Astrocyte (in vitro differentiated cells and primary cell): ENCODE results near the gene ACTN1. TPM values are rescaled to one million over a fixed set of nuclear protein-coding genes. Genes with fewer than 3 reads are reported as not detected.

Experiments used
- DNase-seq: peaks from one replicate; pipeline ENCODE4 v3.0.0-alpha.2; 2010; ENCODE audit warnings: low read depth
- FAIRE-seq: peaks from 2 replicates; lab custom pipeline; 2011; peaks lifted over from hg19 to GRCh38; lab: Jason Lieb, UNC
- H2AFZ ChIP-seq: 2 replicates; pipeline ENCODE4 v1.6.0; 2012; ENCODE audit warnings: low read depth, low read length, inconsistent platforms
- H3K27ac ChIP-seq: 2 replicates; pipeline ENCODE4 v1.5.1; 2011; ENCODE audit warnings: low read depth, low read length, inconsistent platforms
- H3K27me3 ChIP-seq: 2 replicates; pipeline ENCODE4 v1.6.0; 2011; ENCODE audit warnings: low read length, inconsistent platforms; ENCODE audit not compliant: insufficient read depth
- H3K36me3 ChIP-seq: 2 replicates; pipeline ENCODE4 v1.5.1; 2011; ENCODE audit warnings: low read length, inconsistent platforms; ENCODE audit not compliant: insufficient read depth
- H3K4me1 ChIP-seq: 2 replicates; pipeline ENCODE4 v1.5.1; 2011; ENCODE audit warnings: low read length, inconsistent platforms; ENCODE audit not compliant: insufficient read depth
- H3K4me2 ChIP-seq: 2 replicates; pipeline ENCODE4 v1.6.0; 2012; ENCODE audit warnings: low read length, inconsistent platforms
- H3K4me3 ChIP-seq: 2 replicates; pipeline ENCODE4 v1.5.1; 2011; ENCODE audit warnings: low read depth, mild to moderate bottlenecking, low read length, inconsistent platforms; ENCODE audit not compliant: insufficient read depth
- H3K79me2 ChIP-seq: 2 replicates; pipeline ENCODE4 v1.6.0; 2012; ENCODE audit warnings: mild to moderate bottlenecking, low read length, inconsistent platforms; ENCODE audit not compliant: insufficient read depth
- H3K9ac ChIP-seq: 2 replicates; pipeline ENCODE4 v1.6.0; 2012; ENCODE audit warnings: mild to moderate bottlenecking, low read length, inconsistent platforms
- H3K9me3 ChIP-seq: 2 replicates; pipeline ENCODE4 v1.5.1; 2012; ENCODE audit warnings: low read depth, mild to moderate bottlenecking, low read length, inconsistent platforms; ENCODE audit not compliant: insufficient read depth
- H4K20me1 ChIP-seq: 2 replicates; pipeline ENCODE4 v1.6.0; 2012; ENCODE audit warnings: low read length, inconsistent platforms; ENCODE audit not compliant: insufficient read depth
- H3K27ac Mint-ChIP-seq: one replicate; pipeline ENCODE4 v1.8.0; 2021; ENCODE audit warnings: mild to moderate bottlenecking, mixed read lengths; ENCODE audit not compliant: unreplicated experiment
- H3K27me3 Mint-ChIP-seq: one replicate; pipeline ENCODE4 v1.8.0; 2021; ENCODE audit warnings: low read depth, mixed read lengths; ENCODE audit not compliant: unreplicated experiment
- H3K36me3 Mint-ChIP-seq: one replicate; pipeline ENCODE4 v1.8.0; 2021; ENCODE audit warnings: low read depth, mixed read lengths; ENCODE audit not compliant: unreplicated experiment
- H3K4me1 Mint-ChIP-seq: one replicate; pipeline ENCODE4 v1.8.0; 2021; ENCODE audit warnings: low read depth, mixed read lengths; ENCODE audit not compliant: unreplicated experiment
- H3K4me3 Mint-ChIP-seq: one replicate; pipeline ENCODE4 v1.8.0; 2021; ENCODE audit warnings: mild to moderate bottlenecking, moderate library complexity, mixed read lengths; ENCODE audit not compliant: unreplicated experiment
- H3K9me3 Mint-ChIP-seq: one replicate; pipeline ENCODE4 v1.8.0; 2021; ENCODE audit warnings: mild to moderate bottlenecking, mixed read lengths; ENCODE audit not compliant: unreplicated experiment
- CTCF ChIP-seq: IDR thresholded peaks from 2 replicates; pipeline ENCODE4 v1.5.1; 2011; ENCODE audit warnings: low read depth, mild to moderate bottlenecking, inconsistent platforms, low read length, moderate library complexity; ENCODE audit not compliant: insufficient read depth
- EZH2 ChIP-seq: IDR thresholded peaks from 2 replicates; pipeline ENCODE4 v1.6.1; 2012; ENCODE audit warnings: mild to moderate bottlenecking, low read length, inconsistent platforms; ENCODE audit not compliant: insufficient read depth
- total RNA-seq: library from RNA; stranded (reverse); gene quantifications from 2 replicates; pipeline ENCODE4 v1.2.1, GENCODE V29; 2021

The ACTN1 gene
- total RNA-seq, 1 donor from 2014 or later: 1,163 TPM

GRCh38 chr14:68894802-68895703, 84.0 kb downstream of the ACTN1 start:
- peak overlapping the region; percentile 76 for H3K27ac Mint-ChIP-seq
- H2AFZ ChIP-seq: no peak overlapping the region
- peak overlapping the region; percentile 63 for H3K27ac ChIP-seq
- no peak for TF ChIP-seq CTCF
- TF ChIP-seq EZH2: no peak
- H3K27me3 ChIP-seq: no peaks in the 10 kb centered on the region
- no peaks in the 10 kb centered on the region for H3K9me3 ChIP-seq
- H3K4me3 ChIP-seq: no peak overlapping the region
- peaks cover 94% of the 10 kb centered on the region for H3K79me2 ChIP-seq
- H3K27me3 Mint-ChIP-seq: no peaks in the 10 kb centered on the region
- peaks cover 88% of the 10 kb centered on the region for H3K36me3 ChIP-seq
- H3K4me1 ChIP-seq: peaks cover 45% of the 10 kb centered on the region
- FAIRE-seq (peak; percentile 23), DNase-seq (peak; percentile 60)
- H3K4me1 Mint-ChIP-seq: peaks cover 74% of the 10 kb centered on the region
- peaks cover 45% of the 10 kb centered on the region for H3K36me3 Mint-ChIP-seq
- H3K4me2 ChIP-seq: peak overlapping the region; percentile 21
- H3K9me3 Mint-ChIP-seq: no peaks in the 10 kb centered on the region
- H3K9ac ChIP-seq: peak overlapping the region; percentile 10
- peaks cover 99% of the 10 kb centered on the region for H4K20me1 ChIP-seq
- H3K4me3 Mint-ChIP-seq: no peak overlapping the region

GRCh38 chr14:68894123-68894522, 85.0 kb downstream of the ACTN1 start:
- peak overlapping the region; percentile 10 for H3K9ac ChIP-seq
- peaks cover 99% of the 10 kb centered on the region for H4K20me1 ChIP-seq
- H3K36me3 Mint-ChIP-seq: peaks cover 41% of the 10 kb centered on the region
- peak; percentile 44 for DNase-seq
- H3K4me3 Mint-ChIP-seq: no peak overlapping the region
- TF ChIP-seq CTCF (no peak), EZH2 (no peak)
- H3K4me1 Mint-ChIP-seq: peaks cover 68% of the 10 kb centered on the region
- H3K27ac Mint-ChIP-seq: peak overlapping the region; percentile 76
- H3K27me3 ChIP-seq: no peaks in the 10 kb centered on the region
- H3K4me3 ChIP-seq: no peak overlapping the region
- H3K4me2 ChIP-seq: peak overlapping the region; percentile 21
- no peak for FAIRE-seq
- H2AFZ ChIP-seq: no peak overlapping the region
- peaks cover 91% of the 10 kb centered on the region for H3K36me3 ChIP-seq
- no peaks in the 10 kb centered on the region for H3K9me3 Mint-ChIP-seq
- no peaks in the 10 kb centered on the region for H3K27me3 Mint-ChIP-seq
- H3K27ac ChIP-seq: peak overlapping the region; percentile 62
- peaks cover 94% of the 10 kb centered on the region for H3K79me2 ChIP-seq
- peaks cover 47% of the 10 kb centered on the region for H3K4me1 ChIP-seq
- H3K9me3 ChIP-seq: no peaks in the 10 kb centered on the region

- Mint-ChIP-seq H3K4me1 (peaks cover 73% of the 10 kb centered on the region), H3K27ac (peak overlapping the region; percentile 66), H3K27me3 (no peaks in the 10 kb centered on the region), H3K9me3 (no peaks in the 10 kb centered on the region), H3K36me3 (peaks cover 47% of the 10 kb centered on the region), H3K4me3 (no peak overlapping the region)
- no peak for TF ChIP-seq EZH2
- TF ChIP-seq CTCF: no peak
- H3K27ac ChIP-seq: peak overlapping the region; percentile 62
- H3K36me3 ChIP-seq: peaks cover 92% of the 10 kb centered on the region
- no peaks in the 10 kb centered on the region for H3K9me3 ChIP-seq
- FAIRE-seq (no peak), DNase-seq (no peak)
- no peaks in the 10 kb centered on the region for H3K27me3 ChIP-seq
- H3K79me2 ChIP-seq: peaks cover 94% of the 10 kb centered on the region
- peaks cover 48% of the 10 kb centered on the region for H3K4me1 ChIP-seq
- H3K4me3 ChIP-seq: no peak overlapping the region
- peaks cover 99% of the 10 kb centered on the region for H4K20me1 ChIP-seq
- H3K9ac ChIP-seq: peak overlapping the region; percentile 32
- H3K4me2 ChIP-seq: no peak overlapping the region
- no peak overlapping the region for H2AFZ ChIP-seq
Measured at GRCh38 chr14:68893566-68893965, 85.5 kb downstream of the ACTN1 start.
